Adrenal gland (tissue), 5 donors: ENCODE results near the gene EVL.

Experiments used
- POLR2A ChIP-seq, 2 donors: fragments of 450-650 bp; IDR thresholded peaks; one replicate each; pipeline ENCODE4 v1.6.1; 2017; ENCODE audit warnings: antibody characterized with exemption in 2 of 2, mild to moderate bottlenecking in 2 of 2, moderate library complexity in 1 of 2
- TF ChIP-seq, protein P1 (sequence below), 6 experiments: fragments of 450-650 bp in 4 of 6; fragments of 200-600 bp in 2 of 6; sonication (generic) in 1 of 6; IDR thresholded peaks; 1 replicate in 5 of 6; 2 replicates in 1 of 6; pipeline versions ENCODE4 v1.5.1 to v1.8.0; 2016 to 2021; ENCODE audit warnings: antibody characterized with exemption in 6 of 6, mild to moderate bottlenecking in 2 of 6, moderate library complexity in 1 of 6
- donor health status: DM: no; HTN: no; CAD: no.

DNA sequence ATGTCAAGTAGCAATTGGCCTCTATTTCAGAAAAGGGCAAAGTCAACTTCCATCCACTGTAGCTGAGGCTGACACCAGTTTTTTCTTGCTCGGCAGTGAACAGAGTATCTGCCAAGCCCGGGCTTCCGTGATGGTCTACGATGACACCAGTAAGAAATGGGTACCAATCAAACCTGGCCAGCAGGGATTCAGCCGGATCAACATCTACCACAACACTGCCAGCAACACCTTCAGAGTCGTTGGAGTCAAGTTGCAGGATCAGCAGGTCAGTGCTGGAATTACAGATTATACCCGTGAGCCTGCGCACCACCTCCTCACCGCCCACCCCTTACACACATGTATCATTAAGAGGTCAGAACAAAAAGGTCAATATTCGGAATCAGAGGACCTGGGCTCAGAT is 19.4 kb downstream of the EVL start:
- TF ChIP-seq, protein P1, sequence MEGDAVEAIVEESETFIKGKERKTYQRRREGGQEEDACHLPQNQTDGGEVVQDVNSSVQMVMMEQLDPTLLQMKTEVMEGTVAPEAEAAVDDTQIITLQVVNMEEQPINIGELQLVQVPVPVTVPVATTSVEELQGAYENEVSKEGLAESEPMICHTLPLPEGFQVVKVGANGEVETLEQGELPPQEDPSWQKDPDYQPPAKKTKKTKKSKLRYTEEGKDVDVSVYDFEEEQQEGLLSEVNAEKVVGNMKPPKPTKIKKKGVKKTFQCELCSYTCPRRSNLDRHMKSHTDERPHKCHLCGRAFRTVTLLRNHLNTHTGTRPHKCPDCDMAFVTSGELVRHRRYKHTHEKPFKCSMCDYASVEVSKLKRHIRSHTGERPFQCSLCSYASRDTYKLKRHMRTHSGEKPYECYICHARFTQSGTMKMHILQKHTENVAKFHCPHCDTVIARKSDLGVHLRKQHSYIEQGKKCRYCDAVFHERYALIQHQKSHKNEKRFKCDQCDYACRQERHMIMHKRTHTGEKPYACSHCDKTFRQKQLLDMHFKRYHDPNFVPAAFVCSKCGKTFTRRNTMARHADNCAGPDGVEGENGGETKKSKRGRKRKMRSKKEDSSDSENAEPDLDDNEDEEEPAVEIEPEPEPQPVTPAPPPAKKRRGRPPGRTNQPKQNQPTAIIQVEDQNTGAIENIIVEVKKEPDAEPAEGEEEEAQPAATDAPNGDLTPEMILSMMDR (IDR thresholded peaks at IDR 0.05): no peak
- TF ChIP-seq POLR2A (IDR thresholded peaks at IDR 0.05): no peak
